ENCODE results near the gene CHCHD4.

- TF ChIP-seq CTCF (IDR thresholded peaks at IDR 0.05) (no peak), POLR2A (IDR thresholded peaks at IDR 0.05) (no peak)
These were observed 16.5 kb upstream of the CHCHD4 start for GRCh38 chr3:14141144-14141543.
